ENCODE results near the gene DYNC1LI1.

- TF ChIP-seq CTCF (IDR thresholded peaks at IDR 0.05) (no peak), POLR2A (IDR thresholded peaks at IDR 0.05) (no peak), POLR2AphosphoS5 (IDR thresholded peaks at IDR 0.05) (no peak)
Observed at GRCh38 chr3:32607522-32607921, 36.9 kb upstream of the DYNC1LI1 start.
